ENCODE measurements around the gene GRAMD1B.
"Not testable (repeated sequence)": the region's sequence is repeated elsewhere in the genome, so short reads cannot be mapped to it uniquely, and the experiment has no call there.

GRAMD1B gene

DNA sequence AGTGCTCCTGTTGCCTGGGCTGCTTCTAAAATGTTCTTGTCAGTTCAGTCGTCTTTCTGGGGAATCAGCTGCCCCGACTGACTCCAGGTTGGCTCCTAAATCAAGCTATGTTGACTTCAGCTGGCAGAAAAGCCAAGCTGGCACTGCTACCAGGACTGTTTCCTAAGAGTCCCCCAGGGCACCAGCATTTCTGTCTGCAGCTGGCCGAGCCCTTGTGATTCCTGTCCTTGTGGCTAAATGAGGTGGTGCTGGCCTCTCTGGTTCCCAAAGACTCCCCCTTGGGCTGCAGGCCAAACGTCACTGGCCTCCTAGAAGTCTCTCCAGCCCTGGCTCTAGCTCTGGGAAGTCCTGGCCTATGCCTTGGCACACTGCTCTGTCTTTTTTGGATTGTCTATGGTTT, 31.1 kb downstream of the GRAMD1B start:
- DNase-seq (ENCODE audit: low spot score), result no peak
- no peaks in the 10 kb centered on the region for H3K36me3 ChIP-seq (replicated peaks in 1 of 2; ENCODE audit: control insufficient read depth in 2 of 2, insufficient read depth in 2 of 2, low read length in 2 of 2)

DNA sequence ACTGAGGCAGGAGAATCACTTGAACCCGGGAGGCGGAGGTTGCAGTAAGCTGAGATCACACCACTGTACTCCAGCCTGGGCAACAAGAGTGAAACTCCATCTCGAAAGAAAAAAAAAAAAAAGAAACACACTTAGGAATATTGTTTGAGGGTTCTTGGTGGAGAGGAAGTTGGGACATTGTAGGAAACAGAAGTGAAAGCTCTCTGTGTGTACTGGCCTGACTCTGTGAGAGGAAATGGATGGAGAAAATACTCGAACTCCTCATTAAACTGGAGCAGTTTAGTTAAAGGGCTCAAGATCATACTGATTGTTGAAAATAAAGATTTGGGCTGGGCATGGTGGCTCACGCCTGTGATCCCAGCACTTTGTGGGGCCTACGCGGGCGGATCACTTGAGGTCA, 35.6 kb downstream of the GRAMD1B start:
- not testable (repeated sequence) for H3K27ac ChIP-seq (replicated peaks; ENCODE audit: low read length)

More for the DNA sequence above, 31.1 kb downstream of the GRAMD1B start:
- Histone ChIP-seq H3K4ac (ENCODE audit: low read length) (no peak overlapping the region), H3K23ac (ENCODE audit: low read depth, low read length, poor library complexity) (no peak overlapping the region), H4K91ac (ENCODE audit: low read depth, low read length, poor library complexity) (no peak overlapping the region), H3K4me2 (ENCODE audit: insufficient read depth, low read length, poor library complexity, severe bottlenecking) (no peak overlapping the region), H2BK12ac (ENCODE audit: low read length) (no peak overlapping the region), H3K4me3 (ENCODE audit: low read length in 2 of 2) (no peak overlapping the region), H4K8ac (ENCODE audit: low read depth, low read length) (no peak overlapping the region), H3K27ac (replicated peaks; ENCODE audit: low read length) (no peak overlapping the region), H3K4me1 (ENCODE audit: control insufficient read depth in 2 of 2, insufficient read depth in 1 of 2, low read depth in 1 of 2, low read length in 2 of 2) (peaks cover 0 to 2% of the 10 kb centered on the region in 2 donors), H3K79me1 (ENCODE audit: low read depth, low read length) (no peaks in the 10 kb centered on the region), H2AFZ (ENCODE audit: low read length) (no peak overlapping the region), H2BK15ac (ENCODE audit: low read length) (no peak overlapping the region), H3K9ac (ENCODE audit: low read depth, low read length, poor library complexity) (no peak overlapping the region), H3K18ac (ENCODE audit: low read length) (peak overlapping the region; percentile 56), H3K14ac (ENCODE audit: low read length) (no peak overlapping the region), H2BK120ac (ENCODE audit: low read depth, low read length) (no peak overlapping the region), H3K27me3 (ENCODE audit: control insufficient read depth in 3 of 3, insufficient read depth in 3 of 3, low read depth in 1 of 3, low read length in 3 of 3) (no peaks in the 10 kb centered on the region), H2AK5ac (ENCODE audit: low read depth, low read length) (no peak overlapping the region), H2BK5ac (ENCODE audit: low read length) (no peak overlapping the region), H3K9me3 (replicated peaks in 1 of 2; ENCODE audit: control insufficient read depth in 2 of 2, insufficient read depth in 1 of 2, low read depth in 1 of 2, low read length in 2 of 2) (no peaks in the 10 kb centered on the region)
- WGBS, 2 donors (ENCODE audit: extremely low coverage in 2 of 2, insufficient read length in 2 of 2, insufficient replicate concordance in 1 of 2), result no CpG with 5 or more reads among the region's 4 CpGs

DNA sequence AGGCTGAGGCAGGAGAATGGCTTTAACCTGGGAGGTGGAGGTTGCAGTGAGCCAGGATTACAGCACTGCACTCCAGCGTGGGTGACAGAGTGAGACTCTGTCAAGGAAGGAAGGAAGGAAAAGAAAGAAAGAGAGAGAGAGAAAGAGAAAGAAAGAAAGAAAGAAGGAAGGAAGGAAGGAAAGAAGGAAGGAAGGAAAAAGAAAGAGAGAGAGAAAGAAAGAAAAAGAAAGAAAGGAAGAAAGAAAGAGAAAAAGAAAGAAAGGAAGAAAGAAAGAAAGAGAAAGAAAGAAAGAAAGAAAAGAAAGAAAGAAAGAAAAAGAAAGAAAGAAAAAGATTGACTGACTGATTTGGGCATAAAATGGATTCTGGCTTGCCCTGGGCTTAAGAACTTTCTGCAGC, 36.1 kb downstream of the GRAMD1B start:
- not testable (repeated sequence) for H3K27ac ChIP-seq (replicated peaks; ENCODE audit: low read length); H4K8ac ChIP-seq (ENCODE audit: low read depth, low read length); H3K4me3 ChIP-seq (ENCODE audit: low read length in 2 of 2); H3K14ac ChIP-seq (ENCODE audit: low read length); H3K79me1 ChIP-seq (ENCODE audit: low read depth, low read length); H3K18ac ChIP-seq (ENCODE audit: low read length); H3K27me3 ChIP-seq (ENCODE audit: control insufficient read depth in 3 of 3, insufficient read depth in 3 of 3, low read depth in 1 of 3, low read length in 3 of 3); H2BK120ac ChIP-seq (ENCODE audit: low read depth, low read length); H2BK15ac ChIP-seq (ENCODE audit: low read length); H3K4me1 ChIP-seq (ENCODE audit: control insufficient read depth in 2 of 2, insufficient read depth in 1 of 2, low read depth in 1 of 2, low read length in 2 of 2); H3K36me3 ChIP-seq (replicated peaks in 1 of 2; ENCODE audit: control insufficient read depth in 2 of 2, insufficient read depth in 2 of 2, low read length in 2 of 2); DNase-seq (ENCODE audit: low spot score); H3K9me3 ChIP-seq (replicated peaks in 1 of 2; ENCODE audit: control insufficient read depth in 2 of 2, insufficient read depth in 1 of 2, low read depth in 1 of 2, low read length in 2 of 2); H2AK5ac ChIP-seq (ENCODE audit: low read depth, low read length); H3K4ac ChIP-seq (ENCODE audit: low read length); H2AFZ ChIP-seq (ENCODE audit: low read length); H2BK12ac ChIP-seq (ENCODE audit: low read length); H2BK5ac ChIP-seq (ENCODE audit: low read length); H4K91ac ChIP-seq (ENCODE audit: low read depth, low read length, poor library complexity); H3K23ac ChIP-seq (ENCODE audit: low read depth, low read length, poor library complexity); H3K9ac ChIP-seq (ENCODE audit: low read depth, low read length, poor library complexity); H3K4me2 ChIP-seq (ENCODE audit: insufficient read depth, low read length, poor library complexity, severe bottlenecking)
- no CpG with 5 or more reads among the region's 1 CpG for WGBS, 2 donors (ENCODE audit: extremely low coverage in 2 of 2, insufficient read length in 2 of 2, insufficient replicate concordance in 1 of 2)

More for the DNA sequence above, 35.6 kb downstream of the GRAMD1B start:
- H3K18ac ChIP-seq (ENCODE audit: low read length); H2AFZ ChIP-seq (ENCODE audit: low read length); H3K4ac ChIP-seq (ENCODE audit: low read length); H3K9me3 ChIP-seq (replicated peaks in 1 of 2; ENCODE audit: control insufficient read depth in 2 of 2, insufficient read depth in 1 of 2, low read depth in 1 of 2, low read length in 2 of 2); H4K8ac ChIP-seq (ENCODE audit: low read depth, low read length); H4K91ac ChIP-seq (ENCODE audit: low read depth, low read length, poor library complexity); H3K4me1 ChIP-seq (ENCODE audit: control insufficient read depth in 2 of 2, insufficient read depth in 1 of 2, low read depth in 1 of 2, low read length in 2 of 2); H3K14ac ChIP-seq (ENCODE audit: low read length); H3K36me3 ChIP-seq (replicated peaks in 1 of 2; ENCODE audit: control insufficient read depth in 2 of 2, insufficient read depth in 2 of 2, low read length in 2 of 2); H3K23ac ChIP-seq (ENCODE audit: low read depth, low read length, poor library complexity); H3K79me1 ChIP-seq (ENCODE audit: low read depth, low read length); H3K4me2 ChIP-seq (ENCODE audit: insufficient read depth, low read length, poor library complexity, severe bottlenecking); H2AK5ac ChIP-seq (ENCODE audit: low read depth, low read length); H3K4me3 ChIP-seq (ENCODE audit: low read length in 2 of 2); H3K27me3 ChIP-seq (ENCODE audit: control insufficient read depth in 3 of 3, insufficient read depth in 3 of 3, low read depth in 1 of 3, low read length in 3 of 3); H2BK15ac ChIP-seq (ENCODE audit: low read length); DNase-seq (ENCODE audit: low spot score); H3K9ac ChIP-seq (ENCODE audit: low read depth, low read length, poor library complexity); H2BK120ac ChIP-seq (ENCODE audit: low read depth, low read length); H2BK12ac ChIP-seq (ENCODE audit: low read length); H2BK5ac ChIP-seq (ENCODE audit: low read length): not testable (repeated sequence)
- no CpG with 5 or more reads among the region's 8 CpGs for WGBS, 2 donors (ENCODE audit: extremely low coverage in 2 of 2, insufficient read length in 2 of 2, insufficient replicate concordance in 1 of 2)

DNA sequence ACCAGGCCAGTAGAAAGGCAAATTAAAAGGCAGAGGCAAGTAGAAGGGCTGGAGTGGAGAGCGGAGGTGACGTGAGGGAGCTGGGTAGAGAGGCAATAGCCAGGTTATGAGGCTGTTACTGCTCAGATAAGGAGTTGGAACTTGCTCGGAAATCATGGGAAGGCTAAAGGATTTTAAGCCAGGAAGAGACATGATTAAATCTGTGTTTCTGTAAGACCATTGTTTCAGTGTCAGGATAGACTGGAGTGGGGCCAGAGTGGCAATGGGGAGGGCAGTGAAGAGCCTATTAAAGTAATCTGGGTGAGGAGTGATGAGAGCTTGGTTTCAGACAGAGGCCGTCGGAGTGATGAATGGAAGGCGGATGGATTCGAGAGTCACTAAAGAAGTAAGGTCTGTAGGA, 39.0 kb downstream of the GRAMD1B start:
- no peak overlapping the region for H3K14ac ChIP-seq (ENCODE audit: low read length)
- no peaks in the 10 kb centered on the region for H3K79me1 ChIP-seq (ENCODE audit: low read depth, low read length)
- H3K9ac ChIP-seq (ENCODE audit: low read depth, low read length, poor library complexity), result no peak overlapping the region
- no peak overlapping the region for H2BK15ac ChIP-seq (ENCODE audit: low read length)
- H3K23ac ChIP-seq (ENCODE audit: low read depth, low read length, poor library complexity), result no peak overlapping the region
- H3K18ac ChIP-seq (ENCODE audit: low read length), result no peak overlapping the region
- H3K4me2 ChIP-seq (ENCODE audit: insufficient read depth, low read length, poor library complexity, severe bottlenecking), result no peak overlapping the region
- no peak for DNase-seq (ENCODE audit: low spot score)
- H3K36me3 ChIP-seq (replicated peaks in 1 of 2; ENCODE audit: control insufficient read depth in 2 of 2, insufficient read depth in 2 of 2, low read length in 2 of 2), result no peaks in the 10 kb centered on the region
- H3K27me3 ChIP-seq (ENCODE audit: control insufficient read depth in 3 of 3, insufficient read depth in 3 of 3, low read depth in 1 of 3, low read length in 3 of 3), result no peaks in the 10 kb centered on the region
- peaks cover 0 to 2% of the 10 kb centered on the region in 2 donors for H3K4me1 ChIP-seq (ENCODE audit: control insufficient read depth in 2 of 2, insufficient read depth in 1 of 2, low read depth in 1 of 2, low read length in 2 of 2)
- no peak overlapping the region for H2AFZ ChIP-seq (ENCODE audit: low read length)
- H3K4ac ChIP-seq (ENCODE audit: low read length), result no peak overlapping the region
- H4K91ac ChIP-seq (ENCODE audit: low read depth, low read length, poor library complexity), result no peak overlapping the region
- no peak overlapping the region for H3K4me3 ChIP-seq (ENCODE audit: low read length in 2 of 2)
- H3K27ac ChIP-seq (replicated peaks; ENCODE audit: low read length), result no peak overlapping the region
- H2BK5ac ChIP-seq (ENCODE audit: low read length), result no peak overlapping the region
- H2BK12ac ChIP-seq (ENCODE audit: low read length), result no peak overlapping the region
- no peak overlapping the region for H2BK120ac ChIP-seq (ENCODE audit: low read depth, low read length)
- WGBS, 2 donors (ENCODE audit: extremely low coverage in 2 of 2, insufficient read length in 2 of 2, insufficient replicate concordance in 1 of 2), result no CpG with 5 or more reads among the region's 7 CpGs
- no peak overlapping the region for H4K8ac ChIP-seq (ENCODE audit: low read depth, low read length)
- no peaks in the 10 kb centered on the region for H3K9me3 ChIP-seq (replicated peaks in 1 of 2; ENCODE audit: control insufficient read depth in 2 of 2, insufficient read depth in 1 of 2, low read depth in 1 of 2, low read length in 2 of 2)
- H2AK5ac ChIP-seq (ENCODE audit: low read depth, low read length), result no peak overlapping the region
